ENCODE data around the gene ZNF618. TPM values are rescaled to one million over a fixed set of nuclear protein-coding genes. Genes with fewer than 3 reads are reported as not detected.
A peak's percentile ranks its signal among the peaks of the same experiment; 100 is the strongest.

Gene ZNF618
- total RNA-seq = 1 to 10 TPM in 1 of 2 donors, under 1 TPM in 1; 0.33 to 1.4 TPM

DNA sequence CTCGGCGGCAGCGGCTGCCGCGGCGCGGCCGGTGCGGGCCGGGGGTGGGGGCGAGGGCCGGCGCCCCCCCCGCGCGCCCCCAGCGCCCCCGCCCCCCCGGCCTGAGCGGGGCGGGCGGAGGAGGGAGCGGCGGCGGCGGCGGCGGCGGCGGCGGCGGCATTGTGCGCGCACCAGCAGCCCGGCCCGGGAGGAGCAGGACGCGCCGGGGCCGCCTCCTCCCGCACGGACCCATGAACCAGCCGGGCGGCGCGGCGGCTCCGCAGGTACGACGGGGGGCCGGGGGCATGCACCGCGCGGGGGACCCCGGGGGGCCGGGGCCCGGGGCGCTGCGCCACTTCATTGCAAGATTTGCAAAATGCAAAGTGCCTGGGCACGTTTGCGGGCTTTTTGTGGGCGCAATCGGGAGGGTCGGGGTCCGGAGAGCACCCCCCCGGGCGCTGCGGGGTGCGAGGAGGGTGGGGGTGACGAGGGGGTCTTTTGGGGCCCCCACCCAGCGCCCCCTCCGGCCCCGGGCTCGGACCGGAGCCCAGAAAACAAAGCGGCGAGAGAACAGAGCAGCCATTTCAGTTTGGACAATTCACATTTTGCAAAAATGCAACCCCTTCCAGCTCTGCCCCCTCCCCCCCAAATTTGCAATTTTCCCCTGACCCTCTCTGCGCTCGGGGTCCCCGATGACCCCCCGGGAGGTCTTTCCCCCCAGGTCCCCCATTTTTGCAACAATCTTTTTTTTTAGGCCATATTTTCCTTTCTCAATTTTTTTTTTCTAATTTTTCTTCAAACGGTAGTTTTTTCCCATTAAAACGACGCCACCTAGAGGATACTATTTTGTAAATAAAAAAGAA, at the start of gene ZNF618:
Gene ZNF618 (plus strand): TSS at position 159 of the 842 bp plus-strand sequence. CDS start 72 bp downstream, at position 231.
- Mint-ChIP-seq H3K36me3 (peaks cover 6% of the 10 kb centered on the region), H3K4me3 (peak within 1 kb of the TSS; percentile 92), H3K9me3 (no peaks in the 10 kb centered on the region), H3K4me1 (ENCODE audit: low read depth in 2 of 2) (peaks cover 8% of the 10 kb centered on the region in 2 donors), H3K27ac (peak within 1 kb of the TSS; percentile 30 to 87), H3K27me3 (peaks cover 0 to 3% of the 10 kb centered on the region in 2 donors)
- DNase-seq (ENCODE audit: low spot score) (no peak), ATAC-seq (peak; percentile 83 to 89)

- H3K4me1 Mint-ChIP-seq (ENCODE audit: low read depth in 2 of 2) = peaks cover 7 to 9% of the 10 kb centered on the region in 2 donors
- peaks cover 3% of the 10 kb centered on the region for H3K9me3 Mint-ChIP-seq
- peak overlapping the region; percentile 1 to 3 for H3K27ac Mint-ChIP-seq
- DNase-seq (ENCODE audit: low spot score) = no peak
- peaks cover 20% of the 10 kb centered on the region for H3K36me3 Mint-ChIP-seq
- ATAC-seq = no peak
- H3K27me3 Mint-ChIP-seq = peaks cover 3 to 13% of the 10 kb centered on the region in 2 donors
- H3K4me3 Mint-ChIP-seq = no peak overlapping the region
Observed at GRCh38 chr9:113828221-113828620, 47.9 kb upstream of the ZNF618 start.

- DNase-seq (ENCODE audit: low spot score) = no peak
- ATAC-seq = no peak
- peaks cover 14% of the 10 kb centered on the region in 2 donors for H3K27me3 Mint-ChIP-seq
- no peaks in the 10 kb centered on the region for H3K4me1 Mint-ChIP-seq (ENCODE audit: low read depth in 2 of 2)
- H3K9me3 Mint-ChIP-seq = peaks cover 3% of the 10 kb centered on the region
- no peak overlapping the region for H3K4me3 Mint-ChIP-seq
- peaks cover 5% of the 10 kb centered on the region for H3K36me3 Mint-ChIP-seq
- H3K27ac Mint-ChIP-seq = no peak overlapping the region
Observed at GRCh38 chr9:113837334-113837733, 38.8 kb upstream of the ZNF618 start.

- no peak for ATAC-seq
- Mint-ChIP-seq H3K9me3 (no peaks in the 10 kb centered on the region), H3K4me1 (ENCODE audit: low read depth in 2 of 2) (no peaks in the 10 kb centered on the region), H3K36me3 (peaks cover 9% of the 10 kb centered on the region), H3K27ac (no peak overlapping the region), H3K27me3 (peaks cover 2 to 6% of the 10 kb centered on the region in 2 donors), H3K4me3 (no peak overlapping the region)
- DNase-seq (ENCODE audit: low spot score) = no peak
Observed at GRCh38 chr9:113842086-113842485, 34.0 kb upstream of the ZNF618 start.

DNA sequence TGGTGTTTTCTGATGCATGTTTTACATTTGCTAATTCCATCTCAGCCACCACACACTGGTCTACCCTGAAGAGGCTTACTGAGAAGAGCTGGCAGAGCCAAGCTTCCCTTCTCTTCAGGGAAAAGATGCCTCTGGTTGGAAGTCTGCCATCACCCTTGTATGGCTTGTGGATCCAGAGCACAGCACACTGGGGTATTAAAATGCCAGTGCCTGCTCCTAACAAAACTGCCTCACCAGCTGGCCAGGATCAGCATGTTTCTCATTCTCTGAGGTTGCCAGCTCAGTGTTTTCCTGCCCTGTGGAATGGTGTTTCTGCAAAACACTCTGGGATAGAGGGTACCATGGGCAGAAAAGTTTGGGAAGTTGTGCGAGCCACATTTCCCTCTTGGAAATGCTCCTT, 31.6 kb upstream of the ZNF618 start:
- H3K27ac Mint-ChIP-seq = no peak overlapping the region
- H3K36me3 Mint-ChIP-seq = peaks cover 10% of the 10 kb centered on the region
- no peaks in the 10 kb centered on the region for H3K9me3 Mint-ChIP-seq
- H3K4me1 Mint-ChIP-seq (ENCODE audit: low read depth in 2 of 2) = no peaks in the 10 kb centered on the region
- ATAC-seq (no peak), DNase-seq (ENCODE audit: low spot score) (no peak)
- no peak overlapping the region for H3K4me3 Mint-ChIP-seq
- H3K27me3 Mint-ChIP-seq = peaks cover 0 to 5% of the 10 kb centered on the region in 2 donors

GRCh38 chr9:113851359-113851758, 24.8 kb upstream of the ZNF618 start:
- Mint-ChIP-seq H3K4me3 (no peak overlapping the region), H3K27me3 (peaks cover 7 to 10% of the 10 kb centered on the region in 2 donors), H3K36me3 (peaks cover 17% of the 10 kb centered on the region), H3K9me3 (peaks cover 3% of the 10 kb centered on the region), H3K27ac (no peak overlapping the region), H3K4me1 (ENCODE audit: low read depth in 2 of 2) (no peaks in the 10 kb centered on the region)
- DNase-seq (ENCODE audit: low spot score) (no peak), ATAC-seq (no peak)

GRCh38 chr9:113851873-113852272, 24.2 kb upstream of the ZNF618 start:
- Mint-ChIP-seq H3K27ac (no peak overlapping the region), H3K9me3 (peaks cover 3% of the 10 kb centered on the region), H3K4me3 (no peak overlapping the region), H3K27me3 (peaks cover 7 to 10% of the 10 kb centered on the region in 2 donors), H3K4me1 (ENCODE audit: low read depth in 2 of 2) (no peaks in the 10 kb centered on the region), H3K36me3 (peaks cover 15% of the 10 kb centered on the region)
- DNase-seq (ENCODE audit: low spot score) (no peak), ATAC-seq (no peak)

DNA sequence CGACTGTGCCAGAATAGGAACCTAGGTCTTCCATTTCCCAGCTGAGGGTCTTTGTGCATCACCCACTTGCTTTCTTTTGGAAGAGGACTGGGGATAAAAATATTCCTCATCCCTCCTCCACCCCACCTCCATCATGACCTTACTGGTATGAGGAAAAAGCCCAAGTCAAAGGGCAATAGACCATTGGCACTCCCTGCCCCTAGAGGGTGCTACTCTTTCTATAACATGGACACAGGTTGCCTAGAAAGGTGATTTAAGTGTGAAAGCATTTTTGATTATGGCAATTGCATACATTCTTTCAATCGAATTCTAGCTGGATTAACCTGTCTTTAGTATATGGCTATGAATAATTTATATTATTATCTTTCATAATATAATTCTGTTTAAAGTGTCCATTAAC, 22.8 kb upstream of the ZNF618 start:
- peaks cover 11% of the 10 kb centered on the region for H3K36me3 Mint-ChIP-seq
- H3K27ac Mint-ChIP-seq = no peak overlapping the region
- peaks cover 7 to 10% of the 10 kb centered on the region in 2 donors for H3K27me3 Mint-ChIP-seq
- H3K4me3 Mint-ChIP-seq = no peak overlapping the region
- ATAC-seq = no peak
- H3K4me1 Mint-ChIP-seq (ENCODE audit: low read depth in 2 of 2) = no peaks in the 10 kb centered on the region
- peaks cover 3% of the 10 kb centered on the region for H3K9me3 Mint-ChIP-seq
- no peak for DNase-seq (ENCODE audit: low spot score)

DNA sequence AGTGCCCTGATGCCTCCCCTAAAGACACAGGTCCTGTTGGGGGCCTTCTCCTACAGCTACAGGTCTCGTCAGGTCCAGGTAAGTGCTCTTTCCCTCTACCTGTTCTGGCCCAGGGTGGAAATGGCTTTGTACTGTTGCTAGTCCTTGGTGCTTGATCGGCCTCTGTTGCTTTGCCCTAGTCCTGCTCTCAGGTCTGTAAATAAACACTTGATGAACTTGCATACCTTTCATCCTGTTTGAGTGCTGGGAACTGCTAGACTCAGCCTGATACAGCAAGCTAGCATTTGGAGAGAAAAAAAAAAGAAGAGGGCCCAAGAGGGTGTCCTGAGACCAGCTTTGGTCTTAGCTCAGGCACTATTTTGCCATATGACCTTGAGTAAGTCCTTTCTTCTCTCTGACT, 21.8 kb upstream of the ZNF618 start:
- H3K4me3 Mint-ChIP-seq = no peak overlapping the region
- H3K36me3 Mint-ChIP-seq = peaks cover 11% of the 10 kb centered on the region
- peaks cover 10 to 12% of the 10 kb centered on the region in 2 donors for H3K27me3 Mint-ChIP-seq
- ATAC-seq (no peak), DNase-seq (ENCODE audit: low spot score) (no peak)
- H3K9me3 Mint-ChIP-seq = peaks cover 3% of the 10 kb centered on the region
- H3K4me1 Mint-ChIP-seq (ENCODE audit: low read depth in 2 of 2) = no peaks in the 10 kb centered on the region
- H3K27ac Mint-ChIP-seq = no peak overlapping the region

GRCh38 chr9:113857875-113858274, 18.2 kb upstream of the ZNF618 start:
- Mint-ChIP-seq H3K36me3 (no peaks in the 10 kb centered on the region), H3K9me3 (no peaks in the 10 kb centered on the region), H3K27ac (no peak overlapping the region), H3K4me1 (ENCODE audit: low read depth in 2 of 2) (no peaks in the 10 kb centered on the region), H3K4me3 (no peak overlapping the region), H3K27me3 (peaks cover 15 to 16% of the 10 kb centered on the region in 2 donors)
- no peak for DNase-seq (ENCODE audit: low spot score)
- ATAC-seq = peak in 1 of 2 donors; percentile 82

GRCh38 chr9:113858282-113858681, 17.8 kb upstream of the ZNF618 start:
- Mint-ChIP-seq H3K27ac (no peak overlapping the region), H3K4me1 (ENCODE audit: low read depth in 2 of 2) (no peaks in the 10 kb centered on the region), H3K9me3 (no peaks in the 10 kb centered on the region), H3K36me3 (no peaks in the 10 kb centered on the region), H3K27me3 (peaks cover 15 to 16% of the 10 kb centered on the region in 2 donors), H3K4me3 (no peak overlapping the region)
- ATAC-seq (no peak), DNase-seq (ENCODE audit: low spot score) (no peak)

GRCh38 chr9:113863345-113863744, 12.8 kb upstream of the ZNF618 start:
- Mint-ChIP-seq H3K4me3 (no peak overlapping the region), H3K27me3 (peaks cover 16 to 17% of the 10 kb centered on the region in 2 donors), H3K36me3 (no peaks in the 10 kb centered on the region), H3K9me3 (no peaks in the 10 kb centered on the region), H3K27ac (no peak overlapping the region), H3K4me1 (ENCODE audit: low read depth in 2 of 2) (no peaks in the 10 kb centered on the region)
- ATAC-seq (no peak), DNase-seq (ENCODE audit: low spot score) (no peak)

DNA sequence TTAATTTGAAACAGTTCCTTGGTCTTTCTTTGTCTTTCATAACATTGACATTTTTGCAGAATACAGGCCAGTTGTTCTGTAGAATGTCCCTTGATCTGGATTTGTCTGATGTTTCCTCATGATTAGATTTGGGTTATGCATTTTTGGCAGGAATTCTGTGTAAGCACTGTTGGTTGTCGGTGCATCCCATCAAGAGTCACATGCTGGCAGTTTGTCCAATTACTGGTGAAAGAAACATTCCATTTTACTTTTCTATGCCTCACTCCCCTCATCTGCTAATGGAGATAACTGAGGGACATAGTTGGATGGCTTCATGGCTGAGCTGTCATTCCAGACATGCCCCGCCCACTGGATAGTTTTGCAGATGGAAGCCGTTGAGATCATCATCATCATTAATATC, 7.6 kb upstream of the ZNF618 start:
- Mint-ChIP-seq H3K9me3 (no peaks in the 10 kb centered on the region), H3K4me1 (ENCODE audit: low read depth in 2 of 2) (no peaks in the 10 kb centered on the region), H3K27ac (no peak overlapping the region), H3K4me3 (no peak overlapping the region), H3K27me3 (peaks cover 0 to 4% of the 10 kb centered on the region in 2 donors), H3K36me3 (no peaks in the 10 kb centered on the region)
- no peak for ATAC-seq
- DNase-seq (ENCODE audit: low spot score) = no peak

DNA sequence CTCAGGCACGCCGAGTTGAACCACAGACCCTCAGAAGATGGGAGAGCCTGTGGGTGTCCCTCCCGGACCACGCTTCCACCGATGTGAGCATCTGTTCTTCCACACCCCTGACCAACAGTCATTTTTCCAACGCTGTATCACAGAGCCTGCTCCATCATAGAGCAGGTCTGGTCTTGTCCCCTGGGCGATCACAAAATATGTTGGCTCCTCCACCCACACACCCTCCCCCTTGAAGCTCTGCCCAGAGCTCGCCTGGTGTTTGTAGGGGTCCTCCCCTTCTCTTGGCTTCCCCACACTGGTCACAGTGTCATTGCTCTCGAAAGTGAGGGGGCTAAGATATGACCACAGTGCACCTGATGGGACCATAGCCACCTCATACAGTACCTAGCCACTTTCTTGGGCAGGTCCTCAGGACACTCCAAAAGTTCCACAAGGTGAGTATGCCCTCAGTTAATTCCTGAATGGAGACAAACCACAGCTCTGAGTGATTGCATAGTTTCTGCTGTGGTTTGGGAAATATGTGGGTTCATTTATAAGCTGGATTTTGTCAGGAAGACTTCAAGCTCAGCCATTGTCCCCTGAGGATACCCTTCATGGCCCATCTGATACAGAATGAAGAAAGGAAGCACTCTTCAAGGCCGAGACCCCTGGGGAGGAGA, 3.5 kb upstream of the ZNF618 start:
- Mint-ChIP-seq H3K27me3 (peaks cover 0 to 5% of the 10 kb centered on the region in 2 donors), H3K4me1 (ENCODE audit: low read depth in 2 of 2) (peaks cover 5 to 8% of the 10 kb centered on the region in 2 donors), H3K36me3 (peaks cover 6% of the 10 kb centered on the region), H3K9me3 (no peaks in the 10 kb centered on the region), H3K4me3 (no peak overlapping the region), H3K27ac (no peak overlapping the region)
- DNase-seq (ENCODE audit: low spot score) (no peak), ATAC-seq (peak in 1 of 2 donors; percentile 9)
